Left lung (tissue), 10 donors: ENCODE measurements around the gene IP6K3. TPM values are rescaled to one million over a fixed set of nuclear protein-coding genes. Genes with fewer than 3 reads are reported as not detected.

Experiments
- ATAC-seq: fragments of 200-7000 bp; cut with Tn5 transposase; one replicate; pipeline ENCODE4 v1.9.1; 2020; ENCODE audit warnings: moderate library complexity
- DNase-seq, 4 donors: peaks; one replicate each; pipeline ENCODE4 v3.0.0-alpha.2; 2013 to 2020
- H3K27ac ChIP-seq, 2 donors: fragments of 200-600 bp; sonication (generic) in 1 of 2; one replicate each; pipeline versions ENCODE4 v1.5.0 to v1.8.0; 2020 to 2021
- H3K27me3 ChIP-seq, 2 donors: fragments of 200-600 bp; sonication (generic) in 1 of 2; one replicate each; pipeline versions ENCODE4 v1.5.0 to v1.8.0; 2020 to 2021
- H3K36me3 ChIP-seq, 2 donors: fragments of 200-600 bp; sonication (generic) in 1 of 2; one replicate each; pipeline versions ENCODE4 v1.5.0 to v1.8.0; 2020 to 2021
- H3K4me1 ChIP-seq, 2 donors: fragments of 200-600 bp; one replicate each; pipeline ENCODE4 v1.8.0; 2021
- H3K4me3 ChIP-seq, 2 donors: fragments of 200-600 bp; sonication (generic) in 1 of 2; one replicate each; pipeline versions ENCODE4 v1.5.0 to v1.8.0; 2020 to 2021; ENCODE audit warnings: mild to moderate bottlenecking in 1 of 2
- H3K9me3 ChIP-seq, 2 donors: fragments of 200-600 bp; sonication (generic) in 1 of 2; one replicate each; pipeline versions ENCODE4 v1.5.0 to v1.8.0; 2020 to 2021
- CTCF ChIP-seq, 2 donors: fragments of 200-600 bp; sonication (generic) in 1 of 2; IDR thresholded peaks; one replicate each; pipeline versions ENCODE4 v1.5.0 to v1.8.0; 2021; ENCODE audit warnings: antibody characterized with exemption in 2 of 2
- intact Hi-C, 2 donors: fragments of 100-400 bp; cut with DNase I; formaldehyde crosslinking; loops; one replicate each; pipeline versions ENCODE4 v1.11.2 to v1.14.2; 2022
- polyA plus RNA-seq, 6 donors: library from polyadenylated mRNA; unstranded; fragments of 120-200 nt; gene quantifications; one replicate each; pipeline ENCODE4 v1.2.1, GENCODE V29; 2013; ENCODE audit not compliant: insufficient read length in 6 of 6
- total RNA-seq, 2 donors: library from RNA; stranded (reverse); fragmentation: NEBNext Ultra II Directional; extraction: Animal tissue kit (Norgen Biotek cat#: 25700); gene quantifications; one replicate each; pipeline ENCODE4 v1.2.1, GENCODE V29; 2021
- donor health status: DM: no; HTN: yes; CAD: no.
- donor health status: DM: no; HTN: no; CAD: no.

Gene IP6K3
- total and polyA plus RNA-seq, 8 donors: 0.87 to 5.4 (median 3.3) TPM

GRCh38 chr6:33688451-33689147 is 58.1 kb downstream of the IP6K3 start:
- DNase-seq (no peak), ATAC-seq (no peak)
- intact Hi-C loops: no loop called here
- Histone ChIP-seq H3K9me3 (no peaks in the 10 kb centered on the region), H3K4me1 (peaks cover 0 to 20% of the 10 kb centered on the region in 2 donors), H3K27me3 (no peaks in the 10 kb centered on the region), H3K4me3 (no peak overlapping the region), H3K36me3 (peaks cover 0 to 100% of the 10 kb centered on the region in 2 donors), H3K27ac (no peak overlapping the region)
- TF ChIP-seq CTCF (IDR thresholded peaks at IDR 0.05): no peak

- Histone ChIP-seq H3K27ac (no peak overlapping the region), H3K4me1 (peaks cover 0 to 14% of the 10 kb centered on the region in 2 donors), H3K27me3 (no peaks in the 10 kb centered on the region), H3K36me3 (peaks cover 0 to 100% of the 10 kb centered on the region in 2 donors), H3K4me3 (no peak overlapping the region), H3K9me3 (no peaks in the 10 kb centered on the region)
- DNase-seq: no peak
- intact Hi-C loops: no loop called here
- ATAC-seq: no peak
- no peak for TF ChIP-seq CTCF (IDR thresholded peaks at IDR 0.05)
Observed at GRCh38 chr6:33688006-33688405, 58.7 kb downstream of the IP6K3 start.

GRCh38 chr6:33686981-33687975 is 59.4 kb downstream of the IP6K3 start:
- peaks cover 0 to 7% of the 10 kb centered on the region in 2 donors for H3K4me1 ChIP-seq
- intact Hi-C loops: no loop called here
- H3K9me3 ChIP-seq: no peaks in the 10 kb centered on the region
- no peak for ATAC-seq
- no peak overlapping the region for H3K4me3 ChIP-seq
- DNase-seq: no peak
- no peak overlapping the region for H3K27ac ChIP-seq
- no peaks in the 10 kb centered on the region for H3K27me3 ChIP-seq
- H3K36me3 ChIP-seq: peaks cover 0 to 100% of the 10 kb centered on the region in 2 donors
- no peak for TF ChIP-seq CTCF (IDR thresholded peaks at IDR 0.05)

GRCh38 chr6:33686225-33686924 is 60.3 kb downstream of the IP6K3 start:
- Histone ChIP-seq H3K9me3 (no peaks in the 10 kb centered on the region), H3K27me3 (no peaks in the 10 kb centered on the region), H3K4me3 (no peak overlapping the region), H3K4me1 (no peaks in the 10 kb centered on the region), H3K36me3 (peaks cover 0 to 100% of the 10 kb centered on the region in 2 donors), H3K27ac (no peak overlapping the region)
- DNase-seq (no peak), ATAC-seq (no peak)
- intact Hi-C loops: no loop called here
- TF ChIP-seq CTCF (IDR thresholded peaks at IDR 0.05): no peak
